ENCODE results near the gene VGLL4.

DNA sequence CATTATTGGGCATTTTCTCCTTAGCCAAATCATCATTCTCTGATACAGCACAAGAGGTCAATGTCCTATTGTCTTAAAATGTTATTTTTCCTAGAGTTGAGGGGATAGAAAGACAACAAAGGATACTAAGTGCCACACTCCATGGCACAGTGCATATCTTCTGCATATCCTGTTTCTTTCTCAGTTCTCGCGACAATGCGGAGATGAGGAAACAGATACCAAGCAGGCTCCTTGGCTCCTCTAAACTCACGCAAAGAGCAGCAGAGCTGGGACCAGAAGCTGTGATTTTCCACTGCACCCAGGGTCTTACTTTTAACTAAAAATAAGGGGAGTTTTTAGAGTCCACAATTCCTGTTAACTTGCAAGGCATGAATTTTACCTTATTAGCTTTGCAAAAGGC is 10.5 kb upstream of the VGLL4 start:
- TF ChIP-seq POLR2AphosphoS5 (IDR thresholded peaks at IDR 0.05) (no peak), POLR2A (IDR thresholded peaks at IDR 0.05) (no peak)
- TF ChIP-seq, protein P1, sequence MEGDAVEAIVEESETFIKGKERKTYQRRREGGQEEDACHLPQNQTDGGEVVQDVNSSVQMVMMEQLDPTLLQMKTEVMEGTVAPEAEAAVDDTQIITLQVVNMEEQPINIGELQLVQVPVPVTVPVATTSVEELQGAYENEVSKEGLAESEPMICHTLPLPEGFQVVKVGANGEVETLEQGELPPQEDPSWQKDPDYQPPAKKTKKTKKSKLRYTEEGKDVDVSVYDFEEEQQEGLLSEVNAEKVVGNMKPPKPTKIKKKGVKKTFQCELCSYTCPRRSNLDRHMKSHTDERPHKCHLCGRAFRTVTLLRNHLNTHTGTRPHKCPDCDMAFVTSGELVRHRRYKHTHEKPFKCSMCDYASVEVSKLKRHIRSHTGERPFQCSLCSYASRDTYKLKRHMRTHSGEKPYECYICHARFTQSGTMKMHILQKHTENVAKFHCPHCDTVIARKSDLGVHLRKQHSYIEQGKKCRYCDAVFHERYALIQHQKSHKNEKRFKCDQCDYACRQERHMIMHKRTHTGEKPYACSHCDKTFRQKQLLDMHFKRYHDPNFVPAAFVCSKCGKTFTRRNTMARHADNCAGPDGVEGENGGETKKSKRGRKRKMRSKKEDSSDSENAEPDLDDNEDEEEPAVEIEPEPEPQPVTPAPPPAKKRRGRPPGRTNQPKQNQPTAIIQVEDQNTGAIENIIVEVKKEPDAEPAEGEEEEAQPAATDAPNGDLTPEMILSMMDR (IDR thresholded peaks at IDR 0.05), result no peak
